ENCODE data around the gene AGBL4. TPM values are rescaled to one million over a fixed set of nuclear protein-coding genes. Genes with fewer than 3 reads are reported as not detected.

The AGBL4 gene
- total and polyA plus RNA-seq, 11 donors = 0.40 to 1.4 (median 0.54) TPM; not detected in 3

GRCh38 chr1:48947761-48948537, 1075.8 kb downstream of the AGBL4 start:
- Histone ChIP-seq H3K36me3 (no peaks in the 10 kb centered on the region), H3K4me1 (peaks cover 0 to 4% (median 0%) of the 10 kb centered on the region in 12 donors), H3K27ac (no peak overlapping the region), H3K27me3 (peaks cover 0 to 11% (median 0%) of the 10 kb centered on the region in 9 donors), H3K9me3 (no peaks in the 10 kb centered on the region), H3K4me3 (no peak overlapping the region)
- intact Hi-C loops (cut with DNase I) = no loop called here
- no peak for DNase-seq
- no peak for TF ChIP-seq CTCF (IDR thresholded peaks at IDR 0.05)
- no peak for TF ChIP-seq POLR2A (IDR thresholded peaks at IDR 0.05)
- ATAC-seq = no peak
- 60 to 66% (median 64%) methylated on average over 13 of the region's 13 CpGs for WGBS, 4 donors

- no peak for DNase-seq
- intact Hi-C loops (cut with DNase I) = no loop called here
- 84 to 90% (median 87%) methylated on average over 2 of the region's 2 CpGs for WGBS, 4 donors
- H3K9me3 ChIP-seq = no peaks in the 10 kb centered on the region
- peaks cover 0 to 11% (median 0%) of the 10 kb centered on the region in 9 donors for H3K27me3 ChIP-seq
- no peak overlapping the region for H3K4me3 ChIP-seq
- ATAC-seq = no peak
- no peak overlapping the region for H3K27ac ChIP-seq
- TF ChIP-seq POLR2A (IDR thresholded peaks at IDR 0.05) (no peak), CTCF (IDR thresholded peaks at IDR 0.05) (no peak)
- no peaks in the 10 kb centered on the region for H3K36me3 ChIP-seq
- H3K4me1 ChIP-seq = peaks cover 0 to 4% (median 0%) of the 10 kb centered on the region in 12 donors
Measured at GRCh38 chr1:48946070-48946469, 1077.7 kb downstream of the AGBL4 start.

DNA sequence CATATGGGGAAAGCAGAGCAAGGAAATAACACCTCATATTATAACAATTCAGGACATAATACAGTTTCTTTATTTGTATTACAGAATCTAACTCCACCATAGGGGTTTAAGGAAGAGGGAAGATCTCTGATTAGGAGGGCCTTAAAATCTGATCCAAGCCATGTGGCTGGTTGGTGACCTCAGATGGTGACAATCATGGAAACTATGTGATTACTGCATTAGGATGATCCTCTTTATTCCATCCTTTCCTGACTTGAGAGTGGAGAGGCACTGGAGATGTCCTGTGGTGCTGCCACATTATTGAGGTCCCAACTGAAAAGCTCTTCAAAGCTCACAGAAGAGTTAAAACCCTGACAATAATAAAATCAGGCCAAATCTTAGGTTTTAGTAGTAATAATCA, 1078.9 kb downstream of the AGBL4 start:
- intact Hi-C loops (cut with DNase I) = no loop called here
- no peak overlapping the region for H3K4me3 ChIP-seq
- no peaks in the 10 kb centered on the region for H3K9me3 ChIP-seq
- DNase-seq (no peak), ATAC-seq (no peak)
- TF ChIP-seq CTCF (IDR thresholded peaks at IDR 0.05) (no peak), POLR2A (IDR thresholded peaks at IDR 0.05) (no peak)
- H3K36me3 ChIP-seq = no peaks in the 10 kb centered on the region
- peaks cover 0 to 5% (median 0%) of the 10 kb centered on the region in 9 donors for H3K27me3 ChIP-seq
- no peak overlapping the region for H3K27ac ChIP-seq
- H3K4me1 ChIP-seq = peaks cover 0 to 4% (median 0%) of the 10 kb centered on the region in 12 donors

DNA sequence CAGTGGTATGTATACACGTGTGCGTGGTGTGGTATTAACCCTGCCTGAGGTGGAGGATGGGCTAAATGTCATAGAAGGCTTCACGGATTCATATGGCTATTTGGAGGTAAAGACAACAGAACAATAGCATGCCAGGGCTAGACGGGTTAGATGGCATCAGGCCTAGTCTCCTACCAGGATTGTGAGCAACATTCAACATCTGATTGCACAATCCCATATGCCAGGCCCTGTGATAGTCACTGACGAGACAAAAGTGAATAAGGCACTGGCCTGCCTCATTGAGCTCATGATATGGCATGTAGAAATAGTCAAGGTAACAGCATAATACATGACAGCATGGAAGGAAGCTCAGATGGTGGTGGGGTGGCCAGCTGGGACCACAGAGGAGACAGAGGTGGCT, 1079.9 kb downstream of the AGBL4 start:
- Histone ChIP-seq H3K4me1 (peaks cover 0 to 4% (median 0%) of the 10 kb centered on the region in 12 donors), H3K9me3 (no peaks in the 10 kb centered on the region), H3K36me3 (no peaks in the 10 kb centered on the region), H3K27me3 (no peaks in the 10 kb centered on the region), H3K27ac (no peak overlapping the region), H3K4me3 (no peak overlapping the region)
- DNase-seq (no peak), ATAC-seq (no peak)
- TF ChIP-seq POLR2A (IDR thresholded peaks at IDR 0.05) (no peak), CTCF (IDR thresholded peaks at IDR 0.05) (no peak)
- WGBS, 4 donors = 85 to 95% (median 89%) methylated on average over 5 of the region's 5 CpGs
- intact Hi-C loops (cut with DNase I) = no loop called here

Data from heart left ventricle (tissue), 16 donors.